RCC 7860 (cell line): Measurements from ENCODE around the gene LCMT1.
"Not testable (repeated sequence)": the region's sequence is repeated elsewhere in the genome, so short reads cannot be mapped to it uniquely, and the experiment has no call there.

Experiments
- DNase-seq: peaks from one replicate; pipeline ENCODE4 v3.0.0-alpha.2; 2015; ENCODE audit warnings: low spot score
- FAIRE-seq: peaks from 2 replicates; lab custom pipeline; 2012; peaks lifted over from hg19 to GRCh38; lab: Jason Lieb, UNC

LCMT1 gene

GRCh38 chr16:25138130-25138529 lies 26.6 kb downstream of the LCMT1 start:
- FAIRE-seq (no peak), DNase-seq (no peak)

GRCh38 chr16:25140459-25140858 lies 28.9 kb downstream of the LCMT1 start:
- DNase-seq, result no peak
- FAIRE-seq, result no peak

GRCh38 chr16:25141648-25142047 lies 30.1 kb downstream of the LCMT1 start:
- FAIRE-seq (no peak), DNase-seq (no peak)

GRCh38 chr16:25143928-25144327 lies 32.4 kb downstream of the LCMT1 start:
- DNase-seq, result no peak
- no peak for FAIRE-seq

GRCh38 chr16:25148568-25149215 lies 37.1 kb downstream of the LCMT1 start:
- DNase-seq (no peak), FAIRE-seq (no peak)

GRCh38 chr16:25151996-25152395 lies 40.5 kb downstream of the LCMT1 start:
- DNase-seq (peak; percentile 63), FAIRE-seq (peak; percentile 50)

GRCh38 chr16:25155553-25156460 lies 44.3 kb downstream of the LCMT1 start:
- DNase-seq, result peak; percentile 45
- FAIRE-seq, result no peak

GRCh38 chr16:25157271-25157875 lies 45.8 kb downstream of the LCMT1 start:
- DNase-seq (no peak), FAIRE-seq (no peak)

GRCh38 chr16:25158401-25158800 lies 46.9 kb downstream of the LCMT1 start:
- DNase-seq, result no peak
- FAIRE-seq, result no peak

- DNase-seq (no peak), FAIRE-seq (no peak)
Observed at GRCh38 chr16:25161753-25162367, 50.3 kb downstream of the LCMT1 start.

- FAIRE-seq (no peak), DNase-seq (no peak)
Observed at GRCh38 chr16:25163683-25164082, 52.1 kb downstream of the LCMT1 start.

- FAIRE-seq, result no peak
Observed at GRCh38 chr16:25165284-25165683, 53.7 kb downstream of the LCMT1 start.

GRCh38 chr16:25167920-25168319 lies 56.4 kb downstream of the LCMT1 start:
- FAIRE-seq, DNase-seq: not testable (repeated sequence)

More at GRCh38 chr16:25165284-25165683, 53.7 kb downstream of the LCMT1 start:
- no peak for DNase-seq

- no peak for DNase-seq
- no peak for FAIRE-seq
Observed at GRCh38 chr16:25171390-25171789, 59.8 kb downstream of the LCMT1 start.

GRCh38 chr16:25172831-25173230 lies 61.3 kb downstream of the LCMT1 start:
- FAIRE-seq, result no peak
- DNase-seq, result no peak

GRCh38 chr16:25174285-25174684 lies 62.7 kb downstream of the LCMT1 start:
- no peak for DNase-seq
- FAIRE-seq, result no peak

- DNase-seq (no peak), FAIRE-seq (no peak)
Observed at GRCh38 chr16:25176136-25176535, 64.6 kb downstream of the LCMT1 start.

- FAIRE-seq, result no peak
Observed at GRCh38 chr16:25177512-25177830, 65.9 kb downstream of the LCMT1 start.

GRCh38 chr16:25177831-25178688 lies 66.5 kb downstream of the LCMT1 start:
- FAIRE-seq, result no peak
- DNase-seq, result no peak

More at GRCh38 chr16:25177512-25177830, 65.9 kb downstream of the LCMT1 start:
- DNase-seq, result no peak

GRCh38 chr16:25181236-25181635 lies 69.7 kb downstream of the LCMT1 start:
- not testable (repeated sequence) for FAIRE-seq, DNase-seq
